Mammary epithelial cell (primary cell): ENCODE results near the gene CD109.

Source experiments
- EZH2 ChIP-seq: IDR thresholded peaks from 2 replicates; pipeline ENCODE4 v1.6.1; 2012; ENCODE audit warnings: low read length, inconsistent platforms, borderline replicate concordance
- TF ChIP-seq, protein P1 (sequence below), 2 donors: IDR thresholded peaks in 1 of 2; conservative IDR thresholded peaks in 1 of 2; 2 replicates each; pipeline ENCODE4 v1.5.1; 2011 to 2012; ENCODE audit warnings: inconsistent platforms in 2 of 2, low read length in 2 of 2, mild to moderate bottlenecking in 2 of 2, control low read depth in 1 of 2, low read depth in 1 of 2; ENCODE audit not compliant: insufficient read depth in 1 of 2; ENCODE audit errors: extremely low read depth in 1 of 2

DNA sequence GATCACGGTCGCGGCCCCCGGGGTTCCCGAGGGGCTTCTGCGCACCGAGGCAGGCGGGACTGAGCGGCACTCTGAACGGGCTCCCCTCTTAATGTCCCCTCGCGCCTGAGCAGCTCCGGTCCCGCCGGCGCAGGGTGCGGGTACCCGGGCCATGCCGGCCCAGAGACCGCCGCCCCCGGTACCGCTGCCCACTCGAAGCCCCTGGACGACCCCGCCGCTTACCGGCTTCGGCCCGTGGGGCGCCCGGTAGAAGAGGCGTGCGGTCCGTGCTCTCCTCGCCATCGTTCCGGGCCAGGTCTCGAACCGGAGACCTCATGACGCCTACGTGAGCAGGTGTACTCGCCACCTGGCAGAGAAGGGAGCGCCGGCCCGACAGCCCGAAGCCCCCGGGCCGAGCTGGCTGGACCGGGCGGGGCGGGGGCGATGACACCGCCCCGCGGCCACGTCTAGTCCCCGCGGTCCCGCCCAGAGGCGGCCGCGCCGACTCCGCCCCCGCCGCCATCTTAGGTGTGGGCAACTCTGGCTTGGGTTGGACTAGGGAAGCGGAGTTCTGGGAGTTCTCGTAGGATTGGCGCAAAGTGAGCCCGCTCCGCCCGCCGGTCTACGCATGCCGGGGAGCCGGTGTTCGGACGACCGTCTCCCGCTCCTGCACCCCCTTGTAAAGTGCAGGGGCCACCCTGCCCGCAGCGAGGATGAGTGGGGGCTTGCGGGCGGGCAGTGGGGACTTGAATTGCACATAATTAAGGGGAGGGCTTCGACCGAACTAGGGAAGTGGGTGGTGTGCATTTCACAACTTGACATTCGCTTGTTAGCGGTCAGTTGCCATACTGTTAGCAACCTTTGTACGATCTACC, 42.2 kb upstream of the CD109 start, which contains the start of gene SLC17A5:
- TF ChIP-seq, protein P1, sequence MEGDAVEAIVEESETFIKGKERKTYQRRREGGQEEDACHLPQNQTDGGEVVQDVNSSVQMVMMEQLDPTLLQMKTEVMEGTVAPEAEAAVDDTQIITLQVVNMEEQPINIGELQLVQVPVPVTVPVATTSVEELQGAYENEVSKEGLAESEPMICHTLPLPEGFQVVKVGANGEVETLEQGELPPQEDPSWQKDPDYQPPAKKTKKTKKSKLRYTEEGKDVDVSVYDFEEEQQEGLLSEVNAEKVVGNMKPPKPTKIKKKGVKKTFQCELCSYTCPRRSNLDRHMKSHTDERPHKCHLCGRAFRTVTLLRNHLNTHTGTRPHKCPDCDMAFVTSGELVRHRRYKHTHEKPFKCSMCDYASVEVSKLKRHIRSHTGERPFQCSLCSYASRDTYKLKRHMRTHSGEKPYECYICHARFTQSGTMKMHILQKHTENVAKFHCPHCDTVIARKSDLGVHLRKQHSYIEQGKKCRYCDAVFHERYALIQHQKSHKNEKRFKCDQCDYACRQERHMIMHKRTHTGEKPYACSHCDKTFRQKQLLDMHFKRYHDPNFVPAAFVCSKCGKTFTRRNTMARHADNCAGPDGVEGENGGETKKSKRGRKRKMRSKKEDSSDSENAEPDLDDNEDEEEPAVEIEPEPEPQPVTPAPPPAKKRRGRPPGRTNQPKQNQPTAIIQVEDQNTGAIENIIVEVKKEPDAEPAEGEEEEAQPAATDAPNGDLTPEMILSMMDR (conservative IDR thresholded peaks at IDR 0.05 in 1 of 2, IDR thresholded peaks at IDR 0.05 in 1 of 2; ENCODE audit: extremely low read depth in 1 of 2, insufficient read depth in 1 of 2, low read depth in 1 of 2, low read length in 2 of 2): no peak
- TF ChIP-seq EZH2: no peak
